NCI-H1092 (cell line): ENCODE measurements around the gene ZMYND11.
"Not testable (repeated sequence)": the region's sequence is repeated elsewhere in the genome, so short reads cannot be mapped to it uniquely, and the experiment has no call there.

ENCODE experiments used
- DNase-seq: peaks from one replicate; lab custom pipeline; 2025; lab: John Stamatoyannopoulos, UW

ZMYND11 gene

DNA sequence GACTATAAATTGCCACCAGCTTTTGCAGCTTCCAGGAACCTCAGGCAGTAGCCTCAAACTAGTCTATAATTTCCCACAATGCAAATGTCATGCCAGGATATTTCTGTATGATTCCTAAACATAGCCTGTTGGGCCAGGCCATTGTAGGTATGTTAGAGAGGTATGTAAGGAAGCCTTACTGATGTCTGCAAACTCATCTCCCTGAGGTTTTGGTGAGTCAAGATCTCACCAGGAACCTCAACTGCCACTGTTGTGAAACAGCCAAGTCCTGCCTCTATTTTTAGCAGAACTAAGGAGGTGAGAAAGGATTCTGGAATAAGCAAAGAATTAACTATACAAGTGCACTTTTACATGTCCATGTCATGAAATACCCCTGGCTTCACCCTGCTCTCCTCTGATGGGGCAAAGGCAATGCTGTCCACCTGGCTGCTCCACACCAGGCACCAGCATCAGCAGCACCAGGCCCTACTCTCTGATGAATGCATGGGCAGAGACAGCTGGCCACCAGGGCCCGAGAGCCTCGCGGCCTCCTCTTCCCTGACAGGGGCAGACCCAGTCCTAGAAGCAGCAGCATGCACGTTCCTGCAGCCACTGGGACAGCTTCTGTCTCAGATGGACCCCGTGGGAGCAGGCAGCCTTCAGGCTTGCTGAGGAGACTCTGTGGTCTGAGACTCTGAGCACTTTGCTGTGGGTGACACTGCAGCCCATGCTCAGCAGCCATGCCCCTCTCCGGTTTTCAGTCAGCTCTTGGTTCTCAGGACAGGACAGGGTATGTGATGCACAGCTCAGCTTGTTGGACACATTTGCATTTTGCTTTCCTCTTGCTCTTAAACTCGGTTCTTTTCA is 147.3 kb downstream of the ZMYND11 start:
- DNase-seq, result no peak

DNA sequence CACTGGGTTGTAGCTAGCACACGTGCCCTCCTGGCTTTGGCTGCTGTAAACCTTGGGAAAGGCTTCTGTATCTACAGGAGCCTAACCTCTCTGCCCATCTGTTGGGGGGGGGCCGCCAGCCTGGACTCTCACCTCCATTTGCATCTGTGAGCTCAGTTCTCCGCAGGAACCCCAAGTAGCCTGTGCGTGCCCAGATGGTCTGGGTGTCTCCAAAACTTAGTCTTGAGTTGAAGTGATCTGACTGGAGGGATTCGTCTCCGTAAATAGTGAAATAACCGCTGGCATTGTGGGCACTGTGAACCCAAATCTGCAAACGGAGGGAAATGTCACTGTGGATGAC is 147.9 kb downstream of the ZMYND11 start:
- no peak for DNase-seq

DNA sequence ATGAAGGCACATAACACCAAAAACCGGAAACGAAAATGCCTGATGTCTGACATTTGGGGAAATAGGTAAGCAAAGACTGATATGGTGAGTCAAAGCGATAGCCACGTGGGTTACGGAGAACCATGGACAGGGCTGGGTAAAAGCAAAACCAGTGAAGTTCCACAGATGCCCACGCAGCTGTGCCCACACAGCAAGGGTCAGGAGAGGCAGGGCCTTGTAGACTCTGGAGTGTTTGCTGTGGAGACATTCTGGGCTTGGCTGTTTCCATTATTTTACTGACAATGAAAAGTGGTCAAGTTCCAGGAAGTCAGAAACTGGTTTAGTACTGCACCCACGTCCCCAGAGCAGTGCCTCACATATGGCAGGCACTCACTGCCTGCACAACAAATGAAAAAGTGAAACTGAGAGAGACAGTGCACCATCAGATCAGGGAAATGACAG is 148.7 kb downstream of the ZMYND11 start:
- DNase-seq, result no peak

DNA sequence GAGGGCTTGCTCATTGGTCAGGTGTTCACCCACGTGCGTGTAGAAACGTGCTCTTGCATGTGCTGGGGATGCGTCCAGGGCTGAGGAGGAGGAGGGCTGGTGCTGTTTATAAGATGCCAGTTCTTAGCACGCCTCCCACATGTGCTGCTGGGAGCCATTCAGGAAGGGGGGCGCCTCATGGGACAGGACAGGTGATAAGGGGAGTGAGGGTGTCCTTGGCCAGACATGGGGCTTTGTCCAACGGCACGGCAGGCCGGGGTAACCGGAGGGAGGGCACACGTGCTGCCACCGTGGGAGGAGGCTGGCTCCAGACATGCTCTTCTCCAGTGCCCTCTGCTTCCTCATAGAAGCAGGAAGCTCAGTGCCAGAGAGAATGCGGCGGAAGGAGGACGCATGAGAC is 150.0 kb downstream of the ZMYND11 start:
- DNase-seq, result no peak

DNA sequence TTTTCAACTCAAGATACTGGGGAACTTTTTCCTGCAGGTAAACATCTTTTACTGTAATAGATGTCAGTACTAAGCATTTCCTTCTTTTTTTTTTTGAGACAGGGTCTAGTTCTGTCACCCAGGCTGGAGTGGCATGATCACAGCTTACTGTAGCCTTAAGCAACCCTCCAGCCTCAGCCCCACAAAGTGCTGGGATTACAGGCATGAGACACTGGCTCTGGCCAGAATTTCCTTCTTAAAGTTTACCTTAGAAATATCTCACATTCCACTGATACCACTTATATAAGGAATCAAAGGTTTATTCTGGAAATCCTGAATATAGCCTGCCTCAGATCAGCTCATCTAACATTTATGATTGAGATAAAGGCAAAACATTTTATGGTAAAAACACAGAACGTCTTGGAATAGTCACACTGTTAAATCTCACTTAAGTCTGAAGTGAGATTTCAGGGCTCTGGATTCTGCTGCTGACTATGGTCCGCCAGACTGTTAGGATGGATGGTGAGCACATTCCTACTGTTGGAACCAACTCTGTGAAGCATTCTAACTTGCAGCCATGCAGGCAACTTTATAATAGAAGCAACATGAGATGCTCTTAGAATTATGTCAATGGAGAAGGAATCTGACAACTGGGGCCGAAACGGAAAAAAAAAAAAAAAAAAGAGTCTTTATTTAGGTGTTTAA is 151.9 kb downstream of the ZMYND11 start:
- DNase-seq, result no peak

DNA sequence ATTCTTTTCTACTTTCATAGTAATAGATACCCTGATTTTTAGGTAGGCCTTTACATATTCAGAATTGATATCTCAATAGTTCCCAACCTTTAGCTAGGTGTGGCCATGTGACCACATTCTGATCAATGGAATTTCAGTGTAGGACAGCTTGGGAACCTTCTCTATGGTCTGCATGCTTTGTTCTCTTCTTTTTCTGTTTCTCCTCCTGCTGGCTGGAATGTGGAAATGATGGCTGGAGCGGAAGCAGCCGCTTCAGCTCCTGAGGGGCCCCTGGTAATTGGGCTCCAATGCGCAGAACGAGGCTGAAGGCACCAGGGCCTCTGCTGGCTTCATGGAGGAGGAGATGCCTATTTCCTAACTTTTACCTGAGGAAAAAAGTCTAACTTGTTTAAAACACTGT is 152.6 kb downstream of the ZMYND11 start:
- DNase-seq, result no peak

DNA sequence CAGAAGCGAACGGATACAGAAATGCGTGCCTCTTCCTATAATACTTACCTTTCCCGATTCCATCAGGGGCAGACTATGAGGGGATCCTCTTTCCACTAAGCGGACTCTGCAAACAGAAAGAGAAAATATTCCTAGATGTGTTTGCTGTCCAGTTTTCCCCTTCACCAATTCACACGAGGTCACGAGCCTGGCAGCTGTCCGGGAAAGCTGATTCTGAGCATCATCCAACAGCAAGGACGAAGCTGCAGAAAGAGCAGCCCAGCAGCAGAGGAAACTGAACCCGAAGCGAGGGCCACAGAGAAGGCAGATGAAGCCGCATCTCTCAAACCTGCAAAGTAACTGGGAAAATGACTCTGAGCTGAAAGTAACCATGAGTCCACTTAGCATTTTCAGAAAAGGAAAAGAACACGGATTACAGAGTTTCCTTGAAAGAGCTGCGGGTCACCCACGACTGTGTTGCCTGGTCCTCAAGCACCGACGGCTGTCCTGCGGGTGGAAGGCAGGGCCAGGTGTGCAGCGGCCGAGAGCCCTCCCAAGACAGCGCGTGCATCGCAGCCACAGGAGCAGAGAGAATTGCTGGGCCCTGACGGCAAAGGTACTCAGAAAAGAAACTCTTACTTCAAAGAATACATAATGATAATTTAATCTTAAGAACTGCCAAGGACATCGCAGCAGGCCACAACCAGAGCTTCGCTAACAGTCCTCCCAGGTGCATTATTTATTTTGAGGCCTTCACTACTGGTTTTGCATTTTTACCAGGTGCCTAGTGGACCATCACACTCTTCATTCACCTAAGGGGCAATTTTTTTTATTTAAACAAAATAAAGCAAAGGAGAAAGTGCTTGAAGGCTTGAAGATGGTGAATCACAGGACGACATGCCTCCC is 153.3 kb downstream of the ZMYND11 start:
- no peak for DNase-seq

DNA sequence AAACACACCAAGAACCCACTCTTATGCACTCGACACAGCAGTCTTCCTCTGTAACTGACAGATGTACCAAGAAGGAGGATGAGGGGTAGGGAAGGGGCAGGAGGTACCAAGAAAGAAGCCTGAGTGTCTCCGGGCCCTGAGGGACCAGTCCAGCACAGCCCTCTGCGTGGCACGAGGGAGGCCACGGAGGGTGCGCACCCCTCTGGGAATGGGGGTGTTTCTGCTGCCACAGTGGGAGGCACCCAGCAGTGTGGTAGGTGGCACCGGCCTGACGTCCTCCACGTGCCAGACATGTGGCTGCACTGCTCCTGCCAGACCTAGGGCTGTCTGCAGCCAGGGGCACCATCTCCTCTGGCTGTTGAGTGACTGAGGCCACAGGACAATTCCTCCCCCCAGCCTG is 154.3 kb downstream of the ZMYND11 start:
- DNase-seq, result no peak

DNA sequence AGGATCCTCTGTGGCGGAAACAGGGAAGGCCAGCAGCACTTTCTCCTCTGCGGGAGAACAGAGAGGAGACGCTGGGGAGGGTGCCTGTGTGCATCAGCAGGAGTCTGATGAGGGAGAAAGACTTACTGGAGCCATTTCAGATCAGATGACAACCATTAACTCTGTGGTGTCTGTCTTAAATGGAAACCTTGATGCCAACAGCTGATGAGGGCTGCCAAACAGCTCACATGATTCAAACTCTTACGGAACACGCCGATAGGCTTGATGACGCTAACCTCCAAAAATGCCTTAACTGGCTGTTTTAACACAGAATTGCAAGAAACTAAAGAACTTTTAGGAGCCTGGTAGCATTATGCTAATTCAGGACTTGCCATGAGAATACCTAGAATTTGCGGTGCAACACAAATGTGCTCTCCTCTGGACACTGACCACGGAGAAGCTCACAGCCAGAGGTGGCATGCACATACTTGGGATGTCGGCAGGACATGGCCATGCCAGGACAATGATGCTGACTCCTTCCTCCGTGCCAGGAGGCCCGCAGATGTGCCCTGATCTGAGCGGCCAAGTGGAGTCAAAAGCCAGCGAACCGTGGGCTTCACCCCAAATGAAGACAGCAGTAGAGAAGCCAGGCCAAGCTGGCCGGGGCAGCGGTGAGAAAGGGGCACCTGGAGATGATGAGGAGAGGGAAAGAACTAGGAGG is 154.9 kb downstream of the ZMYND11 start:
- no peak for DNase-seq

DNA sequence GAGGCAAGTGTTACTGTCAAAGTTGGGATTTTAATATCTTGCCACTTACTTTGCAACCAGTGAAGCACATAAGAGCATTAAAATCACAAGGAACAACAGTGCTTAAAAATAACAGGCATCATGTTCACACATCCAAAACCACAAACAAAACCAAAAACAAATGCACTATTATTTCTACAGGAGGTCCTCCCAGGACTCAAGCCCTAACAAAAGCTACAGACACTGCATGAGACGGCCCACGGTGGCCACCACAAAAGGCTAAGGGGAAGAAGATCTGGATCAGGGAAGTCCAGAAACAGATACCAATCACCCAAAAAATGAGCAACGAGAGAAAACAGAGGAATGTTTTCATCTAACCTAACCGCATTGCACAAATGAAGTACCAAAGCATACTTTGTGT is 158.4 kb downstream of the ZMYND11 start:
- DNase-seq, result no peak

DNA sequence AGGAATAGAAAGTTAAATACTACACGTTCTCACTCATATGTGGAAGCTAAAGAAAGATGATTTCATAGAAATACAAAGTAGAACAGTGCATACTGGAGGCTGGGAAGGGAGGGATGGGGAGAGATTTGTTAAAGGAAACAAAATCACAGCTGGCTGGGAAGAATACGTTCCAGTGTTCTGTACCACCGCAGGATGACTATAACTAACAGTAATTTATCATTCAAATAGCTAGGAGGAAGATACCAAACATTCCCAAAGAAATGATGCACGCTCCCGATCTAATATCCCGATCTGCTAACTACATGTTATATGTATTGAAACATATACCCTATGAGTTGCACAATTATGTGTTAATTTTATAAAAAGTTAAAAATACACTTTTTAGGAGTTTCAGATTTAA is 162.3 kb downstream of the ZMYND11 start:
- DNase-seq, result no peak

DNA sequence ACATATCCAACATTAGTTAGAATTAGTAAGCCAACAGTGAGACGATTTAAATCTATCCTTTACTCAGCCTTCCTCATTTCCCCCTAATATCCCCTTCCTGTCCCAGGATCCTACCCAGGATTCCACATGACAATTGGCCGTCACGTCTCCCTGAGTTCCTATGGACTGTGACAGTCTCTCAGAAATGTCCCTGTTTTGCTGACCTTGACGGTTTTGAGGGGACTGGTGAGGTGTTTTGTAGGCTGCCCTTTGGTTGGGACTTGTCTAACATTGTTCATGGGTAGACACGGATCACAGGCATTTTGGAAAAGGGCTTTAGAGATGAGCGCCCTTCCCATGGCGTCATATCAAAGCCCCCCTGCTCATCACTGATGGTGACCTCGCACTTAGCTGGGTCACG is 162.8 kb downstream of the ZMYND11 start:
- DNase-seq, result no peak

DNA sequence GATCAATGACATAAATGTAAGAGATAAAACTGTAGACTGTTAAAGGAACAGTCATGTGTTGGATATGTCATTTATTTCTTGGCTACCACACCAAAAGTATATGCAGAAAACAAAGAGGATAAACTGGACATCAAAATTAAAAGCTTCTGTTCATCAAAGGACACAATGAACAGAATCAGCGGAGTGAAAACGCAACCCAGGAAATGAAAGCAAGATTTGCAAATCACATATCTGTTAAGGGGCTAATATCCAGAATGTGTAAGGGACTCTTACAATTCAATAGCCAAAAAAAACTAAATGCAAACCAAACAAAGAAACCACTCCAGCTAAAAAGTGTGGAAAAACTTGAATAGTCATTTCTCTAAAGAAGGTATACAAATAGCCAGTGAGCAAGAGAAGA is 164.3 kb downstream of the ZMYND11 start:
- no peak for DNase-seq

DNA sequence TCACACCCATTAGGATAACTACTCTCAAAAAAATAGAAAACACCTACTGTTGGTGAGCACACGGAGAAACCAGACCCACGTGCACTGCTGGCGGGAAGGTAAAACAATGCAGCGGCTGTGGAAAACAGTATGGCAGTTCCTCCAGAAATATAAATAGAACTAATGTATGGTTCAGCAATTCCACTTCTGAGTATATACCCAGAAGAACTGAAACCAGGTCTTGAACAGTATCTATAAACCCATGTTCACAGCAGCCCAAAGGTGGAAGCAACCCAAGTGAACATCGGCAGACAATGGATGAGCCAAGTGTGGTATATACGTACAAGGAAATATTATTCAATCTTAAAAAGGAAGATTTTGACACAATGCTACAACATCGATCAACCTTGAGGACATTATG is 164.7 kb downstream of the ZMYND11 start:
- no peak for DNase-seq

DNA sequence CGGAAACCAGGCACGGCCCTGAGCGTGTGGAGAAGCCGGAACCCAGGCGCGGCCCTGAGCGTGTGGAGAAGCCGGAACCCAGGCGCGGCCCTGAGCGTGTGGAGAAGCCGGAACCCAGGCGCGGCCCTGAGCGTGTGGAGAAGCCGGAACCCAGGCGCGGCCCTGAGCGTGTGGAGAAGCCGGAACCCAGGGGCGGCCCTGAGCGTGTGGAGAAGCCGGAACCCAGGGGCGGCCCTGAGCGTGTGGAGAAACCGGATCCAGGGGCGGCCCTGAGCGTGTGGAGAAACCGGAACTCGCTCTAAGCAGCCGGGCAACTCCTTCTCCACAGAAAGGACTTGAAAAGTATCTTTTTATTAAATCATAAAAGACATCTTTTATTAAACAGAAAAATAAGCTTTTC is 165.3 kb downstream of the ZMYND11 start:
- not testable (repeated sequence) for DNase-seq

DNA sequence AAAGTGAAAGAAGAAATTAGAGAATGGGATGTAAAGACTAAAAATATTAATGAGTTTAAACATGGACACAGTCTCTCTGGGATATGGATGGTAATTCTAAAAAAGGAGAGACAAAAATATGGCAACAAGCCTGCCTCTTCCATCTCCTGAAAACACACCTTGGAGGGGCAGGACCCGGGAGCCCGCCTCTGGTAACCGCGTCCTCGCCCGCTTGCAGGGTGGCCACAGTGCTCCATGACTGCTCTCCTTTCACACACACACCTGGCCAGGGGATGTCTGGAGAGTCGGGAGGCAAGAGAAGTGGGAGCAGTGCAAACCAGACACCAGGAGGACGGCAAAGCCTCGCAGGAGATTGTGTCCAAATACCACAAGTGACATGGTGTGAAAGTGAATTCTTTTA is 166.3 kb downstream of the ZMYND11 start:
- DNase-seq, result no peak
